Esophagus muscularis mucosa (tissue), 4 donors: ENCODE measurements around the gene ARL6IP4.

Experiments used
- CTCF ChIP-seq, 3 experiments: fragments of 200-600 bp in 2 of 3; fragments of 450-650 bp in 1 of 3; sonication (generic) in 2 of 3; IDR thresholded peaks; one replicate each; pipeline ENCODE4 v1.5.1; 2017 to 2019; ENCODE audit warnings: antibody characterized with exemption in 3 of 3, mild to moderate bottlenecking in 2 of 3, moderate library complexity in 1 of 3
- EP300 ChIP-seq: sonication (generic); formaldehyde crosslinking; IDR thresholded peaks from one replicate; pipeline ENCODE4 v1.6.1; 2017; ENCODE audit warnings: antibody characterized with exemption
- POLR2A ChIP-seq: fragments of 450-650 bp; IDR thresholded peaks from one replicate; pipeline ENCODE4 v1.6.1; 2017; ENCODE audit warnings: antibody characterized with exemption, moderate library complexity, mild to moderate bottlenecking, low read depth

- TF ChIP-seq CTCF (IDR thresholded peaks at IDR 0.05) (no peak), POLR2A (no peak), EP300 (no peak)
Observed at GRCh38 chr12:123003257-123003656, 22.8 kb downstream of the ARL6IP4 start.
